UCSD-AML1 (cell line): Measurements from ENCODE around the gene ITGA11.
"Not testable (repeated sequence)": the region's sequence is repeated elsewhere in the genome, so short reads cannot be mapped to it uniquely, and the experiment has no call there.

ENCODE experiments used
- DNase-seq: peaks from one replicate; lab custom pipeline; 2025; ENCODE audit not compliant: unreplicated experiment; lab: John Stamatoyannopoulos, UW

The ITGA11 gene

GRCh38 chr15:68399096-68400065, 32.6 kb downstream of the ITGA11 start:
- no peak for DNase-seq

- DNase-seq, result not testable (repeated sequence)
Measured at GRCh38 chr15:68397999-68398398, 34.0 kb downstream of the ITGA11 start.

GRCh38 chr15:68396068-68396467, 35.9 kb downstream of the ITGA11 start:
- DNase-seq, result no peak

- no peak for DNase-seq
Measured at GRCh38 chr15:68391121-68391520, 40.8 kb downstream of the ITGA11 start.

- DNase-seq, result peak; percentile 66
Measured at GRCh38 chr15:68389936-68390817, 41.8 kb downstream of the ITGA11 start.

GRCh38 chr15:68389041-68389930, 42.7 kb downstream of the ITGA11 start:
- no peak for DNase-seq

- DNase-seq, result no peak
Measured at GRCh38 chr15:68387381-68388143, 44.4 kb downstream of the ITGA11 start.

- no peak for DNase-seq
Measured at GRCh38 chr15:68386587-68387288, 45.2 kb downstream of the ITGA11 start.

GRCh38 chr15:68385671-68386586, 46.0 kb downstream of the ITGA11 start:
- no peak for DNase-seq

- no peak for DNase-seq
Measured at GRCh38 chr15:68385240-68385561, 46.8 kb downstream of the ITGA11 start.

GRCh38 chr15:68384451-68385239, 47.3 kb downstream of the ITGA11 start:
- no peak for DNase-seq

- DNase-seq, result no peak
Measured at GRCh38 chr15:68383161-68384074, 48.5 kb downstream of the ITGA11 start.

GRCh38 chr15:68382286-68383007, 49.5 kb downstream of the ITGA11 start:
- no peak for DNase-seq

GRCh38 chr15:68380456-68380855, 51.5 kb downstream of the ITGA11 start:
- DNase-seq, result no peak

GRCh38 chr15:68379759-68380290, 52.1 kb downstream of the ITGA11 start:
- no peak for DNase-seq
